ENCODE measurements around the gene ZNF561. TPM values are rescaled to one million over a fixed set of nuclear protein-coding genes. Genes with fewer than 3 reads are reported as not detected.

ZNF561 gene
- total and polyA plus RNA-seq, 11 donors: 8.7 to 30.0 (median 19.0) TPM

Other genes starting within 250 kb of the ZNF561 start
- 10 to 100 TPM in 2 of 9 donors, 1 to 10 TPM in 7; 5.7 to 11.1 (median 7.7) TPM for gene ZNF266, start 185.7 kb downstream of the ZNF561 start, total RNA-seq
- 10 to 100 TPM in 1 of 2 donors, 1 to 10 TPM in 1; 8.7 to 10.4 TPM for gene ZNF266, start 185.7 kb downstream of the ZNF561 start, polyA plus RNA-seq
- under 1 TPM in 2 of 9 donors, not detected in 7; 0.11 to 0.29 TPM for gene ZNF560, start 122.6 kb downstream of the ZNF561 start, total RNA-seq
- under 1 TPM in 1 of 2 donors, not detected in 1; 0.03 TPM for gene ZNF560, start 122.6 kb downstream of the ZNF561 start, polyA plus RNA-seq
- 10 to 100 TPM; 10.1 to 21.9 (median 14.3) TPM for gene ZNF426, start 82.6 kb downstream of the ZNF561 start, total RNA-seq
- 1 to 10 TPM; 3.0 to 6.5 TPM for gene ZNF426, start 82.6 kb downstream of the ZNF561 start, polyA plus RNA-seq
- gene ZNF121, start 36.7 kb downstream of the ZNF561 start, total RNA-seq: 10 to 100 TPM; 15.6 to 25.4 (median 19.1) TPM
- gene ZNF121, start 36.7 kb downstream of the ZNF561 start, polyA plus RNA-seq: 1 to 10 TPM; 6.8 to 7.4 TPM
- gene ZNF562, start 53.9 kb upstream of the ZNF561 start, total RNA-seq: 10 to 100 TPM; 13.5 to 24.1 (median 20.7) TPM
- gene ZNF562, start 53.9 kb upstream of the ZNF561 start, polyA plus RNA-seq: 10 to 100 TPM in 1 of 2 donors, 1 to 10 TPM in 1; 7.0 to 11.9 TPM
- 10 to 100 TPM in 3 of 9 donors, 1 to 10 TPM in 6; 6.5 to 11.0 (median 8.4) TPM for gene ZNF846, start 147.5 kb upstream of the ZNF561 start, total RNA-seq
- gene ZNF846, start 147.5 kb upstream of the ZNF561 start, polyA plus RNA-seq: 10 to 100 TPM in 1 of 2 donors, 1 to 10 TPM in 1; 5.4 to 11.1 TPM
- 10 to 100 TPM in 8 of 9 donors, 1 to 10 TPM in 1; 9.8 to 17.6 (median 12.2) TPM for gene FBXL12, start 197.8 kb upstream of the ZNF561 start, total RNA-seq
- 10 to 100 TPM; 11.2 to 14.5 TPM for gene FBXL12, start 197.8 kb upstream of the ZNF561 start, polyA plus RNA-seq
- gene UBL5, start 206.7 kb upstream of the ZNF561 start, total RNA-seq: 100 to 1,000 TPM; 460 to 843 (median 492) TPM
- 1,000 to 10,000 TPM in 1 of 2 donors, 100 to 1,000 TPM in 1; 592 to 1,809 TPM for gene UBL5, start 206.7 kb upstream of the ZNF561 start, polyA plus RNA-seq
- 100 to 1,000 TPM in 2 of 9 donors, 10 to 100 TPM in 7; 82.8 to 147 (median 93.1) TPM for gene PIN1, start 214.1 kb upstream of the ZNF561 start, total RNA-seq
- gene PIN1, start 214.1 kb upstream of the ZNF561 start, polyA plus RNA-seq: 100 to 1,000 TPM in 1 of 2 donors, 10 to 100 TPM in 1; 90.0 to 159 TPM